Measurements from ENCODE around the gene EGFL8. TPM values are rescaled to one million over a fixed set of nuclear protein-coding genes. Genes with fewer than 3 reads are reported as not detected.

The EGFL8 gene
- 10 to 100 TPM; 10.4 to 13.7 TPM for total RNA-seq

GRCh38 chr6:32164295-32164694, at the start of gene EGFL8:
TSS of gene EGFL8 (plus strand) at chr6:32164595. CDS start at chr6:32166166, 1,571 bp downstream.
- Histone ChIP-seq H3K27me3 (no peaks in the 10 kb centered on the region), H3K9me3 (no peaks in the 10 kb centered on the region), H3K4me1 (no peaks in the 10 kb centered on the region), H3K27ac (no peak within 1 kb of the TSS), H3K36me3 (no peaks in the 10 kb centered on the region), H3K4me3 (no peak within 1 kb of the TSS), H3K9ac (ENCODE audit: low read depth in 2 of 2, low read length in 2 of 2) (no peak within 1 kb of the TSS)
- no peak for DNase-seq
- TF ChIP-seq CTCF (IDR thresholded peaks at IDR 0.05): no peak
- intact Hi-C loops (cut with DNase I): no loop called here

GRCh38 chr6:32114796-32115195, 49.6 kb upstream of the EGFL8 start:
- intact Hi-C loops (cut with DNase I): loop anchor here (5.0 kb wide), 2 partner anchors 43 to 128 kb away; no protein-coding TSS in a partner anchor
- H3K4me1 ChIP-seq: peaks cover 4% of the 10 kb centered on the region
- no peak overlapping the region for H3K27ac ChIP-seq
- H3K9ac ChIP-seq (ENCODE audit: low read depth in 2 of 2, low read length in 2 of 2): no peak overlapping the region
- H3K27me3 ChIP-seq: no peaks in the 10 kb centered on the region
- DNase-seq: no peak
- H3K9me3 ChIP-seq: no peaks in the 10 kb centered on the region
- H3K4me3 ChIP-seq: no peak overlapping the region
- H3K36me3 ChIP-seq: no peaks in the 10 kb centered on the region
- TF ChIP-seq CTCF (IDR thresholded peaks at IDR 0.05): no peak

GRCh38 chr6:32115623-32116022, 48.8 kb upstream of the EGFL8 start:
- intact Hi-C loops (cut with DNase I): loop anchor here (5.0 kb wide), 2 partner anchors 42 to 127 kb away; no protein-coding TSS in a partner anchor
- Histone ChIP-seq H3K9me3 (no peaks in the 10 kb centered on the region), H3K36me3 (no peaks in the 10 kb centered on the region), H3K4me1 (peaks cover 4% of the 10 kb centered on the region), H3K4me3 (no peak overlapping the region), H3K9ac (ENCODE audit: low read depth in 2 of 2, low read length in 2 of 2) (no peak overlapping the region), H3K27ac (no peak overlapping the region), H3K27me3 (no peaks in the 10 kb centered on the region)
- no peak for DNase-seq
- no peak for TF ChIP-seq CTCF (IDR thresholded peaks at IDR 0.05)

- Histone ChIP-seq H3K36me3 (peaks cover 7% of the 10 kb centered on the region), H3K27ac (no peak overlapping the region), H3K4me1 (peaks cover 4% of the 10 kb centered on the region), H3K4me3 (no peak overlapping the region), H3K27me3 (no peaks in the 10 kb centered on the region), H3K9me3 (no peaks in the 10 kb centered on the region), H3K9ac (ENCODE audit: low read depth in 2 of 2, low read length in 2 of 2) (no peak overlapping the region)
- no peak for DNase-seq
- intact Hi-C loops (cut with DNase I): loop anchor here (5.0 kb wide), 2 partner anchors 41 to 126 kb away; no protein-coding TSS in a partner anchor
- no peak for TF ChIP-seq CTCF (IDR thresholded peaks at IDR 0.05)
Measured at GRCh38 chr6:32116674-32117073, 47.7 kb upstream of the EGFL8 start.

- no peak for TF ChIP-seq CTCF (IDR thresholded peaks at IDR 0.05)
- no peak for DNase-seq
- H3K9ac ChIP-seq (ENCODE audit: low read depth in 2 of 2, low read length in 2 of 2): no peak overlapping the region
- H3K27ac ChIP-seq: no peak overlapping the region
- peaks cover 12% of the 10 kb centered on the region for H3K36me3 ChIP-seq
- no peaks in the 10 kb centered on the region for H3K27me3 ChIP-seq
- no peaks in the 10 kb centered on the region for H3K9me3 ChIP-seq
- no peak overlapping the region for H3K4me3 ChIP-seq
- H3K4me1 ChIP-seq: peaks cover 4% of the 10 kb centered on the region
- intact Hi-C loops (cut with DNase I): loop anchor here (5.0 kb wide), 2 partner anchors 40 to 125 kb away; no protein-coding TSS in a partner anchor
Measured at GRCh38 chr6:32117461-32117860, 46.9 kb upstream of the EGFL8 start.

Data from colonic mucosa (tissue), 4 donors.